DOHH2 (cell line): Measurements from ENCODE around the gene CARNS1.
A peak's percentile ranks its signal among the peaks of the same experiment; 100 is the strongest.

Source experiments
- H3F3A ChIP-seq: fragments of 200-600 bp; sonication (generic), shearing (Covaris generic); 2 replicates; pipeline ENCODE4 v1.6.0; 2016; ENCODE audit warnings: antibody characterized with exemption, mild to moderate bottlenecking; ENCODE audit not compliant: control insufficient read depth, insufficient read depth
- H3K27ac ChIP-seq: fragments of 200-600 bp; sonication (generic); 2 replicates; pipeline ENCODE4 v1.5.1; 2014; ENCODE audit warnings: low read depth, mild to moderate bottlenecking, low read length, moderate library complexity
- H3K27me3 ChIP-seq: fragments of 200-600 bp; sonication (generic); 2 replicates; pipeline ENCODE4 v1.6.1; 2014; ENCODE audit warnings: mild to moderate bottlenecking, low read length, mixed read lengths; ENCODE audit not compliant: control insufficient read depth
- H3K36me3 ChIP-seq: fragments of 200-600 bp; sonication (generic); 2 replicates; pipeline ENCODE4 v1.6.1; 2014; ENCODE audit warnings: mild to moderate bottlenecking, low read length, moderate library complexity, mixed read lengths; ENCODE audit not compliant: control insufficient read depth
- H3K4me1 ChIP-seq: fragments of 200-600 bp; sonication (generic); 2 replicates; pipeline ENCODE4 v1.6.1; 2014; ENCODE audit warnings: mild to moderate bottlenecking, low read length, mixed read lengths; ENCODE audit not compliant: control insufficient read depth
- H3K4me2 ChIP-seq: fragments of 200-600 bp; sonication (generic); 2 replicates; pipeline ENCODE4 v1.6.0; 2014; ENCODE audit warnings: mild to moderate bottlenecking, low read length, moderate library complexity
- H3K4me3 ChIP-seq: fragments of 200-600 bp; sonication (generic); 2 replicates; pipeline ENCODE4 v1.5.1; 2014; ENCODE audit warnings: mild to moderate bottlenecking, low read length, mixed read lengths
- H3K79me2 ChIP-seq: fragments of 200-600 bp; sonication (generic); 2 replicates; pipeline ENCODE4 v1.6.1; 2014; ENCODE audit warnings: mild to moderate bottlenecking, low read length, mixed read lengths; ENCODE audit not compliant: control insufficient read depth
- H3K9me2 ChIP-seq: fragments of 200-600 bp; sonication (generic); replicated peaks from 2 replicates; pipeline ENCODE4 v1.6.1; 2014; ENCODE audit warnings: mild to moderate bottlenecking, low read length, mixed read lengths; ENCODE audit not compliant: control insufficient read depth
- H3K9me3 ChIP-seq: fragments of 200-600 bp; sonication (generic); 2 replicates; pipeline ENCODE4 v1.6.1; 2014; ENCODE audit warnings: antibody characterized with exemption, low read length, mixed read lengths; ENCODE audit not compliant: control insufficient read depth, insufficient read depth
- H4K20me1 ChIP-seq: fragments of 200-600 bp; sonication (generic); 2 replicates; pipeline ENCODE4 v1.6.0; 2014; ENCODE audit warnings: low read depth, mild to moderate bottlenecking, antibody characterized with exemption, low read length, moderate library complexity; ENCODE audit not compliant: control insufficient read depth, insufficient read depth
- CTCF ChIP-seq: fragments of 200-600 bp; sonication (generic); IDR thresholded peaks from one replicate; pipeline ENCODE4 v1.5.1; 2014; ENCODE audit warnings: antibody characterized with exemption, mild to moderate bottlenecking, low read depth, low read length; ENCODE audit not compliant: poor library complexity, severe bottlenecking
- EZH2phosphoT487 ChIP-seq: fragments of 200-600 bp; sonication (generic); IDR thresholded peaks from 2 replicates; pipeline ENCODE4 v1.6.1; 2017; ENCODE audit warnings: borderline replicate concordance, mild to moderate bottlenecking, antibody characterized with exemption, low read length, moderate library complexity, mixed read lengths

Gene CARNS1

GRCh38 chr11:67457453-67457852 lies 42.0 kb downstream of the CARNS1 start:
- H3K4me3 ChIP-seq = no peak overlapping the region
- no peaks in the 10 kb centered on the region for H3K27me3 ChIP-seq
- TF ChIP-seq CTCF = no peak
- H3K9me3 ChIP-seq = no peaks in the 10 kb centered on the region
- no peaks in the 10 kb centered on the region for H4K20me1 ChIP-seq
- H3K4me1 ChIP-seq = peaks cover 47% of the 10 kb centered on the region
- H3K9me2 ChIP-seq = no peaks in the 10 kb centered on the region
- H3K79me2 ChIP-seq = no peaks in the 10 kb centered on the region
- H3F3A ChIP-seq = peaks cover 26% of the 10 kb centered on the region
- no peak overlapping the region for H3K27ac ChIP-seq
- no peaks in the 10 kb centered on the region for H3K36me3 ChIP-seq
- H3K4me2 ChIP-seq = no peak overlapping the region

GRCh38 chr11:67458266-67458665 lies 42.8 kb downstream of the CARNS1 start:
- Histone ChIP-seq H3K27ac (peak overlapping the region; percentile 94), H3K79me2 (no peaks in the 10 kb centered on the region), H3K36me3 (no peaks in the 10 kb centered on the region), H3F3A (peaks cover 26% of the 10 kb centered on the region), H3K27me3 (no peaks in the 10 kb centered on the region), H3K9me3 (no peaks in the 10 kb centered on the region), H4K20me1 (no peaks in the 10 kb centered on the region), H3K4me1 (peaks cover 47% of the 10 kb centered on the region), H3K4me2 (peak overlapping the region; percentile 71), H3K4me3 (peak overlapping the region; percentile 68), H3K9me2 (no peaks in the 10 kb centered on the region)
- no peak for TF ChIP-seq EZH2phosphoT487
- TF ChIP-seq CTCF = no peak

DNA sequence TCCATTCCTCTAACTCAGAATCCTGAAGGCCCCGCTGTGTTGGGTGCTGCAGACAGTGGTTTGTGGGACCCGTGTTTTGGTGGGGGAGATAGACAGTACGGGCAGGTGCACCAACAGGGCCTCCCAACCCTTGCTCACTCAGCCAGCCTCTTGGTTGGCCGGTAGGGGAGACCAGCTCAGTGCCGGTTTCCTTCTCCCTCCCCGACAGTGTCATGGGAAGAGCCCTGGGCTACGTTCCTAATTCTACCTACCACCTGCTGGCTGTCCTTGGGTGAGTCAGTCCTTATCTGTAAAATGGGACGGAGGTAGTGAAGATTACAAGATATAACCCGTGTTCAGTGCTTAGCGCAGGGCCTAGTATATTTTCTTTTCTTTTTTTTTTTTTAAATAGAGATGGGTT lies 47.7 kb downstream of the CARNS1 start:
- H3K4me1 ChIP-seq = peaks cover 78% of the 10 kb centered on the region
- peaks cover 20% of the 10 kb centered on the region for H3K79me2 ChIP-seq
- peaks cover 21% of the 10 kb centered on the region for H3K36me3 ChIP-seq
- no peaks in the 10 kb centered on the region for H3K27me3 ChIP-seq
- no peak overlapping the region for H3K4me3 ChIP-seq
- H3F3A ChIP-seq = peaks cover 29% of the 10 kb centered on the region
- TF ChIP-seq CTCF = no peak
- TF ChIP-seq EZH2phosphoT487 = no peak
- no peak overlapping the region for H3K27ac ChIP-seq
- H3K9me3 ChIP-seq = no peaks in the 10 kb centered on the region
- H4K20me1 ChIP-seq = no peaks in the 10 kb centered on the region
- no peak overlapping the region for H3K4me2 ChIP-seq
- no peaks in the 10 kb centered on the region for H3K9me2 ChIP-seq
